ENCODE measurements around the gene ATP9B.

DNA sequence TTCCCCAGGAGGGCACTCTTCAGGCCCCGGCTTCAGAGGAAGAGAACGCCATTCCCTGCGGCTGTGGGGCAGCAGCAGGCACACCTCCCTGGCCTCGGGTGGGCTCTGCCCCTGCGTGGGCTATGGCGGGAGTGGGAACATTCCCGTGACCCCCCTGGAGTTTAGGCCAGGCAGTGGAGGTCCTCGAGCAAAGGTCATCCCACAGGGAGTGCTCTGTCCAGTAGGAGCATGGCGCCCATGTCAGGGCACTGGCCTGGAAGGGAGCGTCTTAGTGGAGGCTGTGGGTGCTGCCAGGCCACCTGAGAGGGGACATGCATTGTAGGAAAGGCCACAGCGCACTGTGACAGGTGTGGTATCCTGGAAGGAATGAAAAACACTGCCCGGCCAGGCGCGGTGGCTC lies 317.4 kb downstream of the ATP9B start:
- no peak for TF ChIP-seq TAF1 (IDR thresholded peaks at IDR 0.05; ENCODE audit: low read depth, low read length)
- no peak for TF ChIP-seq POLR2AphosphoS5 (IDR thresholded peaks at IDR 0.05; ENCODE audit: low read depth, low read length)
- TF ChIP-seq POLR2A (IDR thresholded peaks at IDR 0.05; ENCODE audit: low read depth, low read length), result no peak
- no peak for TF ChIP-seq SPI1 (IDR thresholded peaks at IDR 0.05; ENCODE audit: low read depth, low read length)

Measured in GM12891 (cell line).